ENCODE data around the gene TBL1XR1.

TBL1XR1 gene

DNA sequence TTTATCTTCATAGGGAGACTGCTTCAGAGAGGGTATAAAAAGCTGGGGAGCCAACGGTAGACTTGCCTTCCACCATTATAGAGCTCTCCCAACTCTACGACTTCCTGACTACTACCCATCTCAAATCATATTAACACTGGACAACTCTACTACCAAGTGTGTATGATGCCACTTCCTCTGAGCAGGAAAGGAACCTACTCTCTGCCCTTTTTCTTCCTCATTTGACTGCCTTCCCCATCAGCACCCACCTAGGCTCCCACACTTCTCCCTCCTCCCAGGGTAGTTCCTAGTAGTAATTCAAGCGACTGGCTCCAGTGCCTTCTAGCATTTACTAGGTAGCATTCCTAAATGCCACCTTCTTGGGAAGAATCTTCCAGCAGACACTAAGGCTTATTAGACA is 24.5 kb upstream of the TBL1XR1 start:
- Histone ChIP-seq H4K20me1 (ENCODE audit: low read depth, low read length) (no peaks in the 10 kb centered on the region), H3K36me3 (ENCODE audit: low read length) (no peaks in the 10 kb centered on the region), H3K4me3 (ENCODE audit: insufficient read depth, low read length, poor library complexity, severe bottlenecking) (no peak overlapping the region), H2AFZ (ENCODE audit: low read depth, low read length, severe bottlenecking) (no peak overlapping the region), H3K27ac (ENCODE audit: low read depth, low read length) (no peak overlapping the region), H3K4me2 (ENCODE audit: low read depth, low read length, poor library complexity, severe bottlenecking) (no peak overlapping the region), H3K79me2 (ENCODE audit: insufficient read depth, low read length) (no peaks in the 10 kb centered on the region), H3K9ac (ENCODE audit: low read length) (no peak overlapping the region), H3K27me3 (ENCODE audit: low read length) (no peaks in the 10 kb centered on the region), H3K9me2 (replicated peaks; ENCODE audit: insufficient read depth, low read length) (no peaks in the 10 kb centered on the region), H3K9me3 (ENCODE audit: insufficient read depth, low read length) (no peaks in the 10 kb centered on the region), H3F3A (ENCODE audit: insufficient read depth) (peaks cover 11% of the 10 kb centered on the region; the same call in 1 of the 2 replicates)
- TF ChIP-seq CTCF (IDR thresholded peaks at IDR 0.05; ENCODE audit: insufficient read depth, low read length, poor library complexity, severe bottlenecking) (no peak), EZH2phosphoT487 (conservative IDR thresholded peaks at IDR 0.05; ENCODE audit: low read length) (no peak)

- no peak overlapping the region for H2AFZ ChIP-seq (ENCODE audit: low read depth, low read length, severe bottlenecking)
- TF ChIP-seq EZH2phosphoT487 (conservative IDR thresholded peaks at IDR 0.05; ENCODE audit: low read length) = no peak
- no peak for TF ChIP-seq CTCF (IDR thresholded peaks at IDR 0.05; ENCODE audit: insufficient read depth, low read length, poor library complexity, severe bottlenecking)
- peaks cover 11% of the 10 kb centered on the region; the same call in 1 of the 2 replicates for H3F3A ChIP-seq (ENCODE audit: insufficient read depth)
- no peaks in the 10 kb centered on the region for H3K27me3 ChIP-seq (ENCODE audit: low read length)
- no peak overlapping the region for H3K9ac ChIP-seq (ENCODE audit: low read length)
- no peaks in the 10 kb centered on the region for H3K9me2 ChIP-seq (replicated peaks; ENCODE audit: insufficient read depth, low read length)
- H3K4me2 ChIP-seq (ENCODE audit: low read depth, low read length, poor library complexity, severe bottlenecking) = no peak overlapping the region
- H3K36me3 ChIP-seq (ENCODE audit: low read length) = no peaks in the 10 kb centered on the region
- no peaks in the 10 kb centered on the region for H3K79me2 ChIP-seq (ENCODE audit: insufficient read depth, low read length)
- no peak overlapping the region for H3K4me3 ChIP-seq (ENCODE audit: insufficient read depth, low read length, poor library complexity, severe bottlenecking)
- no peaks in the 10 kb centered on the region for H3K9me3 ChIP-seq (ENCODE audit: insufficient read depth, low read length)
- no peaks in the 10 kb centered on the region for H4K20me1 ChIP-seq (ENCODE audit: low read depth, low read length)
- H3K27ac ChIP-seq (ENCODE audit: low read depth, low read length) = no peak overlapping the region
Measured at GRCh38 chr3:177220136-177220974, 23.1 kb upstream of the TBL1XR1 start.

DNA sequence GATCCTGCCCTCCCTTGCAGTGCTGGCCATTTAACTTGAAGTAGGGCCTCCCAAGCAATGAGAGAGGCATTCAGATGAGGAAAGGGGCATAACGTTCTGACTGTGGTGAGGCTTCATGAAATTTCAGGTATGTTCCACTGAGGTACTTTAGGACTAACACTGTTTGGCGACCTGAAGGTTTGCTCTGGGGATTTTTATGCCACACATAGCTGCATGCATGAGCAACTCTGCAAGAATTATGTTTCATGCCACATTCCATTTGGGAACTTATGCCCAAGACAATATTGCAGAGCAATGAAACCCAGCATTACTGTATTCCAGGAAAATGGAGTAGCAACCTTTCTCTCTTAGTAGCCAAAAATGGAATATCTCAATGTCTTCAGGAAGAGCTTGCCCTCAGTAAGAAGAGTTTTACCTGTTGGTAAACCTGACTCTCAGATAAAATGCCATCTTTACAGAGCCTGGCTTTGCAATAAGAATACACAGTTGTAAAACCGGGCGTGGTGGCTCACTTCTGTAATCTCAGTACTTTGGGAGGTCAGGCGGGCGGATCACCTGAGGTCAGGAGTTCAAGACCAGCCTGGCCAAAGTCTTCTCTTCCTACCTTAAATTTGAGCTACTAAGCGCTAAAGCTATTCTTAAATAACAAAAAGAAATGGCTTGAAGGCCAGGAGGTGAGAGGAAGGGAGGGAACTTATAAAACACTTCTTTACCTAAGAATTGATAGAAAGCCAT is 16.7 kb upstream of the TBL1XR1 start:
- H3K4me2 ChIP-seq (ENCODE audit: low read depth, low read length, poor library complexity, severe bottlenecking) = no peak overlapping the region
- no peaks in the 10 kb centered on the region for H4K20me1 ChIP-seq (ENCODE audit: low read depth, low read length)
- no peak overlapping the region for H3K27ac ChIP-seq (ENCODE audit: low read depth, low read length)
- H3K9me2 ChIP-seq (replicated peaks; ENCODE audit: insufficient read depth, low read length) = no peaks in the 10 kb centered on the region
- no peak overlapping the region for H3K4me3 ChIP-seq (ENCODE audit: insufficient read depth, low read length, poor library complexity, severe bottlenecking)
- no peaks in the 10 kb centered on the region for H3K9me3 ChIP-seq (ENCODE audit: insufficient read depth, low read length)
- TF ChIP-seq EZH2phosphoT487 (conservative IDR thresholded peaks at IDR 0.05; ENCODE audit: low read length) (no peak), CTCF (IDR thresholded peaks at IDR 0.05; ENCODE audit: insufficient read depth, low read length, poor library complexity, severe bottlenecking) (no peak)
- H3K36me3 ChIP-seq (ENCODE audit: low read length) = no peaks in the 10 kb centered on the region
- H2AFZ ChIP-seq (ENCODE audit: low read depth, low read length, severe bottlenecking) = no peak overlapping the region
- H3F3A ChIP-seq (ENCODE audit: insufficient read depth) = no peaks in the 10 kb centered on the region
- H3K79me2 ChIP-seq (ENCODE audit: insufficient read depth, low read length) = no peaks in the 10 kb centered on the region
- H3K9ac ChIP-seq (ENCODE audit: low read length) = no peak overlapping the region
- no peaks in the 10 kb centered on the region for H3K27me3 ChIP-seq (ENCODE audit: low read length)
